GM23338 (cell line): ENCODE results near the gene SPATA45. TPM values are rescaled to one million over a fixed set of nuclear protein-coding genes. Genes with fewer than 3 reads are reported as not detected.

Experiments
- ATAC-seq: fragments of 200-7000 bp; cut with Tn5 transposase; 3 replicates; pipeline ENCODE4 v1.9.1; 2020
- DNase-seq: peaks from one replicate; pipeline ENCODE4 v3.0.0-alpha.2; 2015; ENCODE audit warnings: low spot score
- H2AFZ ChIP-seq: fragments of 200-600 bp; sonication (generic); 2 replicates; pipeline ENCODE4 v1.8.0; 2016; ENCODE audit warnings: antibody characterized with exemption, mild to moderate bottlenecking, moderate library complexity
- H3F3A ChIP-seq: fragments of 200-600 bp; sonication (generic); replicated peaks from 2 replicates; pipeline ENCODE4 v1.8.0; 2017; ENCODE audit warnings: antibody characterized with exemption, mixed run types, low read depth
- H3K27ac ChIP-seq: fragments of 200-600 bp; sonication (generic); 2 replicates; pipeline ENCODE4 v1.6.1; 2016; ENCODE audit warnings: low read depth
- H3K27me3 ChIP-seq: fragments of 200-600 bp; sonication (generic); 2 replicates; pipeline ENCODE4 v1.8.0; 2016; ENCODE audit warnings: mild to moderate bottlenecking, mixed run types, moderate library complexity; ENCODE audit not compliant: insufficient read depth
- H3K36me3 ChIP-seq: fragments of 200-600 bp; sonication (generic); 2 replicates; pipeline ENCODE4 v1.8.0; 2016; ENCODE audit warnings: mild to moderate bottlenecking; ENCODE audit not compliant: insufficient read depth
- H3K4me1 ChIP-seq: fragments of 200-600 bp; sonication (generic); 2 replicates; pipeline ENCODE4 v1.8.0; 2016; ENCODE audit warnings: mild to moderate bottlenecking, moderate library complexity; ENCODE audit not compliant: insufficient read depth
- H3K4me2 ChIP-seq: fragments of 200-600 bp; sonication (generic); 2 replicates; pipeline ENCODE4 v1.7.1; 2017; ENCODE audit warnings: mixed run types
- H3K4me3 ChIP-seq: fragments of 200-600 bp; sonication (generic); 2 replicates; pipeline ENCODE4 v1.6.1; 2016; ENCODE audit warnings: mixed run types
- H3K79me2 ChIP-seq: fragments of 200-600 bp; sonication (generic); replicated peaks from 2 replicates; pipeline ENCODE4 v1.8.0; 2017; ENCODE audit warnings: mild to moderate bottlenecking; ENCODE audit not compliant: insufficient read depth
- H3K9me2 ChIP-seq: fragments of 200-600 bp; sonication (generic); 2 replicates; pipeline ENCODE4 v1.8.0; 2017; ENCODE audit not compliant: insufficient read depth
- H4K20me1 ChIP-seq: fragments of 200-600 bp; sonication (generic); replicated peaks from 2 replicates; pipeline ENCODE4 v1.8.0; 2017; ENCODE audit warnings: mild to moderate bottlenecking; ENCODE audit not compliant: insufficient read depth
- H3K27ac Mint-ChIP-seq: 2 replicates; pipeline ENCODE4 v1.8.0; 2020; ENCODE audit warnings: inconsistent platforms, mild to moderate bottlenecking, moderate library complexity, mixed read lengths
- H3K27me3 Mint-ChIP-seq: 3 replicates; pipeline ENCODE4 v1.8.0; 2022; ENCODE audit warnings: low read depth, mild to moderate bottlenecking, moderate library complexity, mixed read lengths, inconsistent platforms; ENCODE audit not compliant: insufficient read depth, poor library complexity
- H3K36me3 Mint-ChIP-seq: 3 replicates; pipeline ENCODE4 v1.8.0; 2021; ENCODE audit warnings: low read depth, mild to moderate bottlenecking, inconsistent platforms, moderate library complexity, mixed read lengths
- H3K4me1 Mint-ChIP-seq: 3 replicates; pipeline ENCODE4 v1.8.0; 2020; ENCODE audit warnings: mild to moderate bottlenecking, inconsistent platforms, mixed read lengths
- H3K4me3 Mint-ChIP-seq: 3 replicates; pipeline ENCODE4 v1.8.0; 2021; ENCODE audit warnings: moderate library complexity, mild to moderate bottlenecking, inconsistent platforms, mixed read lengths
- H3K9me3 Mint-ChIP-seq: 3 replicates; pipeline ENCODE4 v1.8.0; 2020; ENCODE audit warnings: moderate library complexity, mild to moderate bottlenecking, inconsistent platforms, mixed read lengths
- CREB1 ChIP-seq: fragments of 250-450 bp; sonication (Bioruptor Pico); IDR thresholded peaks from 2 replicates; pipeline ENCODE4 v1.5.0; 2020; ENCODE audit warnings: low read depth, mild to moderate bottlenecking, moderate library complexity
- EZH2 ChIP-seq: fragments of 200-600 bp; sonication (generic); IDR thresholded peaks from one replicate; pipeline ENCODE4 v1.8.0; 2017; ENCODE audit warnings: antibody characterized with exemption, mild to moderate bottlenecking, low read depth; ENCODE audit not compliant: unreplicated experiment
- EZH2phosphoT487 ChIP-seq: fragments of 200-600 bp; sonication (generic); IDR thresholded peaks from one replicate; pipeline ENCODE4 v1.8.1; 2018; ENCODE audit warnings: antibody characterized with exemption; ENCODE audit not compliant: unreplicated experiment
- JUNB ChIP-seq: IDR thresholded peaks from one replicate; pipeline ENCODE4 v1.6.1; 2016; ENCODE audit warnings: antibody characterized with exemption; ENCODE audit not compliant: unreplicated experiment
- NANOG ChIP-seq: IDR thresholded peaks from 2 replicates; pipeline ENCODE4 v1.6.1; 2016; ENCODE audit warnings: antibody characterized with exemption, borderline replicate concordance
- POLR2AphosphoS5 ChIP-seq: IDR thresholded peaks from 2 replicates; pipeline ENCODE4 v1.6.1; 2016; ENCODE audit warnings: antibody characterized with exemption, low read depth
- REST ChIP-seq: IDR thresholded peaks from one replicate; pipeline ENCODE4 v1.6.1; 2018; ENCODE audit warnings: antibody characterized with exemption; ENCODE audit not compliant: unreplicated experiment
- STAT1 ChIP-seq: IDR thresholded peaks from one replicate; pipeline ENCODE4 v1.6.1; 2016; ENCODE audit warnings: antibody characterized with exemption; ENCODE audit not compliant: unreplicated experiment
- ZNF114 ChIP-seq: fragments of 250-450 bp; sonication (Bioruptor Pico); IDR thresholded peaks from 2 replicates; pipeline ENCODE4 v1.5.0; 2020; ENCODE audit warnings: mild to moderate bottlenecking, moderate library complexity
- ZNF331 ChIP-seq: fragments of 250-450 bp; sonication (Bioruptor Pico); IDR thresholded peaks from 2 replicates; pipeline ENCODE4 v1.5.0; 2020; ENCODE audit warnings: low read depth, mild to moderate bottlenecking, moderate library complexity
- ZNF462 ChIP-seq: fragments of 250-450 bp; sonication (Bioruptor Pico); IDR thresholded peaks from 2 replicates; pipeline ENCODE4 v1.5.0; 2020; ENCODE audit warnings: mild to moderate bottlenecking, moderate library complexity
- polyA plus RNA-seq: library from polyadenylated mRNA; unstranded; fragments of >200 nt; fragmentation: Nextera tagmentation; extraction: Ambion mirVana; gene quantifications from 2 replicates; pipeline ENCODE4 v1.2.1, GENCODE V29; 2016
- total RNA-seq: library from RNA; depleted of rRNA; stranded (reverse); fragments of >200 nt; shearing (Covaris generic); gene quantifications from 2 replicates; pipeline ENCODE4 v1.2.3, GENCODE V29; 2014
- TF ChIP-seq, protein P1 (sequence below), 2 experiments: fragments of 200-600 bp in 1 of 2; sonication (generic) in 1 of 2; conservative IDR thresholded peaks; 2 replicates each; pipeline versions ENCODE4 v1.5.1 to v1.6.1; 2016 to 2017; ENCODE audit warnings: antibody characterized with exemption in 2 of 2, low read depth in 2 of 2, mild to moderate bottlenecking in 2 of 2, moderate library complexity in 1 of 2
- TF ChIP-seq, protein P2 (sequence below): IDR thresholded peaks from 2 replicates; pipeline ENCODE4 v1.6.1; 2016; ENCODE audit warnings: antibody characterized with exemption

The SPATA45 gene
- total and polyA plus RNA-seq, 2 experiments from 2014 or later = not detected

GRCh38 chr1:212780759-212781158 is 66.7 kb downstream of the SPATA45 start:
- Histone ChIP-seq H3K27me3 (no peaks in the 10 kb centered on the region), H3K79me2 (no peaks in the 10 kb centered on the region; the same call in 1 of the 2 replicates), H2AFZ (no peak overlapping the region), H4K20me1 (0 out of 2 replicates have a peak, but pooled peaks cover 3% of the 10 kb centered on the region), H3K27ac (no peak overlapping the region), H3K4me1 (no peaks in the 10 kb centered on the region), H3K36me3 (peaks cover 45% of the 10 kb centered on the region), H3K4me2 (no peak overlapping the region), H3F3A (no peaks in the 10 kb centered on the region; the same call in 1 of the 2 replicates), H3K9me2 (no peaks in the 10 kb centered on the region), H3K4me3 (no peak overlapping the region)
- H3K4me3 Mint-ChIP-seq = no peak overlapping the region
- DNase-seq = no peak
- peaks cover 73% of the 10 kb centered on the region for H3K36me3 Mint-ChIP-seq
- TF ChIP-seq, protein P1, sequence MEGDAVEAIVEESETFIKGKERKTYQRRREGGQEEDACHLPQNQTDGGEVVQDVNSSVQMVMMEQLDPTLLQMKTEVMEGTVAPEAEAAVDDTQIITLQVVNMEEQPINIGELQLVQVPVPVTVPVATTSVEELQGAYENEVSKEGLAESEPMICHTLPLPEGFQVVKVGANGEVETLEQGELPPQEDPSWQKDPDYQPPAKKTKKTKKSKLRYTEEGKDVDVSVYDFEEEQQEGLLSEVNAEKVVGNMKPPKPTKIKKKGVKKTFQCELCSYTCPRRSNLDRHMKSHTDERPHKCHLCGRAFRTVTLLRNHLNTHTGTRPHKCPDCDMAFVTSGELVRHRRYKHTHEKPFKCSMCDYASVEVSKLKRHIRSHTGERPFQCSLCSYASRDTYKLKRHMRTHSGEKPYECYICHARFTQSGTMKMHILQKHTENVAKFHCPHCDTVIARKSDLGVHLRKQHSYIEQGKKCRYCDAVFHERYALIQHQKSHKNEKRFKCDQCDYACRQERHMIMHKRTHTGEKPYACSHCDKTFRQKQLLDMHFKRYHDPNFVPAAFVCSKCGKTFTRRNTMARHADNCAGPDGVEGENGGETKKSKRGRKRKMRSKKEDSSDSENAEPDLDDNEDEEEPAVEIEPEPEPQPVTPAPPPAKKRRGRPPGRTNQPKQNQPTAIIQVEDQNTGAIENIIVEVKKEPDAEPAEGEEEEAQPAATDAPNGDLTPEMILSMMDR (conservative IDR thresholded peaks at IDR 0.05; ENCODE audit: low read depth in 2 of 2) = no peak
- TF ChIP-seq NANOG = no peak
- no peak for TF ChIP-seq CREB1 (CRISPR knock-in tag)
- TF ChIP-seq EZH2 = no peak
- no peak for TF ChIP-seq ZNF331 (CRISPR knock-in tag)
- no peak for TF ChIP-seq ZNF462
- TF ChIP-seq REST = no peak
- TF ChIP-seq, protein P2, sequence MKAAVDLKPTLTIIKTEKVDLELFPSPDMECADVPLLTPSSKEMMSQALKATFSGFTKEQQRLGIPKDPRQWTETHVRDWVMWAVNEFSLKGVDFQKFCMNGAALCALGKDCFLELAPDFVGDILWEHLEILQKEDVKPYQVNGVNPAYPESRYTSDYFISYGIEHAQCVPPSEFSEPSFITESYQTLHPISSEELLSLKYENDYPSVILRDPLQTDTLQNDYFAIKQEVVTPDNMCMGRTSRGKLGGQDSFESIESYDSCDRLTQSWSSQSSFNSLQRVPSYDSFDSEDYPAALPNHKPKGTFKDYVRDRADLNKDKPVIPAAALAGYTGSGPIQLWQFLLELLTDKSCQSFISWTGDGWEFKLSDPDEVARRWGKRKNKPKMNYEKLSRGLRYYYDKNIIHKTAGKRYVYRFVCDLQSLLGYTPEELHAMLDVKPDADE = no peak
- no peak for TF ChIP-seq ZNF114 (CRISPR knock-in tag)
- no peak for TF ChIP-seq EZH2phosphoT487
- no peak for TF ChIP-seq STAT1
- TF ChIP-seq POLR2AphosphoS5 = no peak
- TF ChIP-seq JUNB = no peak
- no peak overlapping the region for H3K27ac Mint-ChIP-seq
- no peaks in the 10 kb centered on the region for H3K4me1 Mint-ChIP-seq
- peaks cover 24% of the 10 kb centered on the region for H3K9me3 Mint-ChIP-seq
- no peaks in the 10 kb centered on the region for H3K27me3 Mint-ChIP-seq
- no peak for ATAC-seq
